Lung (tissue), 12 donors: Measurements from ENCODE around the gene FZR1. TPM values are rescaled to one million over a fixed set of nuclear protein-coding genes. Genes with fewer than 3 reads are reported as not detected.

ENCODE experiments used
- ATAC-seq: fragments of 200-7000 bp; cut with Tn5 transposase; one replicate; pipeline ENCODE4 v1.9.1; 2020; ENCODE audit warnings: moderate number of reproducible peaks; ENCODE audit not compliant: insufficient read depth, low FRiP score
- DNase-seq, 3 donors: peaks; one replicate each; pipeline ENCODE4 v3.0.0-alpha.2; 2013 to 2017
- H3K27ac ChIP-seq, 2 donors: one replicate each; pipeline ENCODE4 v1.5.1; 2013; ENCODE audit warnings: mild to moderate bottlenecking in 2 of 2, moderate library complexity in 2 of 2, control low read depth in 1 of 2, inconsistent platforms in 1 of 2, low read depth in 1 of 2, low read length in 1 of 2
- H3K27me3 ChIP-seq, 3 donors: one replicate each; pipeline ENCODE4 v1.5.1; 2013; ENCODE audit warnings: low read length in 2 of 3; ENCODE audit not compliant: control insufficient read depth in 3 of 3, insufficient read depth in 3 of 3
- H3K36me3 ChIP-seq, 4 donors: one replicate each; pipeline ENCODE4 v1.5.1; 2013; ENCODE audit warnings: low read length in 4 of 4, mild to moderate bottlenecking in 1 of 4, moderate library complexity in 1 of 4; ENCODE audit not compliant: control insufficient read depth in 4 of 4, insufficient read depth in 4 of 4
- H3K4me1 ChIP-seq, 5 donors: one replicate each; pipeline ENCODE4 v1.5.1; 2013; ENCODE audit warnings: low read length in 5 of 5, mild to moderate bottlenecking in 2 of 5, moderate library complexity in 1 of 5; ENCODE audit not compliant: control insufficient read depth in 5 of 5, insufficient read depth in 5 of 5
- H3K4me3 ChIP-seq: one replicate; pipeline ENCODE4 v1.5.1; 2013; ENCODE audit warnings: mild to moderate bottlenecking, control low read depth, moderate library complexity
- H3K9ac ChIP-seq, 2 donors: one replicate each; pipeline ENCODE4 v1.5.1; 2013; ENCODE audit warnings: low read length in 2 of 2, control low read depth in 1 of 2; ENCODE audit not compliant: insufficient read depth in 1 of 2
- H3K9me3 ChIP-seq, 4 donors: one replicate each; pipeline ENCODE4 v1.5.1; 2013; ENCODE audit warnings: low read length in 3 of 4, mild to moderate bottlenecking in 1 of 4, moderate library complexity in 1 of 4; ENCODE audit not compliant: control insufficient read depth in 4 of 4, insufficient read depth in 3 of 4
- CTCF ChIP-seq: IDR thresholded peaks from 2 replicates; pipeline ENCODE4 v1.5.1; 2012; ENCODE audit warnings: mild to moderate bottlenecking; ENCODE audit errors: control extremely low read depth, extremely low read depth
- WGBS, 2 donors: extraction: QIAGEN DNeasy Blood & Tissue Kit; methylation state at CpG; one replicate each; pipeline ENCODE4 v1.1.7; 2013; 5-methylcytosine and 5-hydroxymethylcytosine counted together
- polyA plus RNA-seq, 2 donors: library from polyadenylated mRNA; stranded (reverse); fragments of 200-250 nt; gene quantifications; one replicate each; pipeline ENCODE4 v1.2.1, GENCODE V29; 2013
- total RNA-seq, 2 donors: library from RNA; depleted of rRNA in 1 of 2; stranded (reverse); fragments of >200 nt in 1 of 2; gene quantifications; one replicate each; pipeline ENCODE4 v1.2.1, GENCODE V29; 2014 to 2021
- donor health status: control.
- donor health status: control.
- donor health status: Bipolar disorder and iron deficiency.
- donor health status: healthy.
- donor health status: DM: yes; HTN: yes; CAD: no.

The FZR1 gene
- total and polyA plus RNA-seq, 4 donors, result 20.0 to 45.8 (median 28.3) TPM

- no peak overlapping the region for H3K9ac ChIP-seq
- no peak for TF ChIP-seq CTCF
- peaks cover 0 to 13% (median 5%) of the 10 kb centered on the region in 4 donors for H3K36me3 ChIP-seq
- ATAC-seq (no peak), DNase-seq (no peak)
- H3K27me3 ChIP-seq, result no peaks in the 10 kb centered on the region
- H3K9me3 ChIP-seq, result no peaks in the 10 kb centered on the region
- peaks cover 0 to 11% (median 2%) of the 10 kb centered on the region in 5 donors for H3K4me1 ChIP-seq
- WGBS, 2 donors, result 92 to 95% methylated on average over 12 of the region's 12 CpGs
- no peak overlapping the region for H3K4me3 ChIP-seq
- H3K27ac ChIP-seq, result no peak overlapping the region
Observed at GRCh38 chr19:3514930-3515329, 8.8 kb downstream of the FZR1 start.

- H3K27ac ChIP-seq, result no peak overlapping the region
- no peak overlapping the region for H3K4me3 ChIP-seq
- ATAC-seq (no peak), DNase-seq (peak; percentile 45 to 56 (median 45))
- H3K9me3 ChIP-seq, result peaks cover 0 to 1% (median 0%) of the 10 kb centered on the region in 4 donors
- 77 to 81% methylated on average over 15 of the region's 15 CpGs for WGBS, 2 donors
- H3K9ac ChIP-seq, result no peak overlapping the region
- H3K4me1 ChIP-seq, result peaks cover 0 to 11% (median 2%) of the 10 kb centered on the region in 5 donors
- peaks cover 0 to 9% (median 4%) of the 10 kb centered on the region in 4 donors for H3K36me3 ChIP-seq
- no peaks in the 10 kb centered on the region for H3K27me3 ChIP-seq
- TF ChIP-seq CTCF, result no peak
Observed at GRCh38 chr19:3515891-3516422, 9.8 kb downstream of the FZR1 start.

GRCh38 chr19:3516675-3517207 lies 10.6 kb downstream of the FZR1 start:
- no peak for DNase-seq
- H3K27me3 ChIP-seq, result no peaks in the 10 kb centered on the region

More at GRCh38 chr19:3516675-3517207, 10.6 kb downstream of the FZR1 start:
- Histone ChIP-seq H3K36me3 (peaks cover 0 to 11% (median 4%) of the 10 kb centered on the region in 4 donors), H3K4me3 (no peak overlapping the region), H3K27ac (no peak overlapping the region), H3K9ac (no peak overlapping the region), H3K4me1 (peaks cover 0 to 11% (median 2%) of the 10 kb centered on the region in 5 donors), H3K9me3 (peaks cover 0 to 1% (median 0%) of the 10 kb centered on the region in 4 donors)
- WGBS, 2 donors, result 71 to 76% methylated on average over 15 of the region's 15 CpGs
- peak; percentile 14 for ATAC-seq
- TF ChIP-seq CTCF, result no peak
